GM23338 (cell line): Measurements from ENCODE around the gene CTU1.

Source experiments
- CREB1 ChIP-seq: fragments of 250-450 bp; sonication (Bioruptor Pico); IDR thresholded peaks from 2 replicates; pipeline ENCODE4 v1.5.0; 2020; ENCODE audit warnings: low read depth, mild to moderate bottlenecking, moderate library complexity
- EZH2 ChIP-seq: fragments of 200-600 bp; sonication (generic); IDR thresholded peaks from one replicate; pipeline ENCODE4 v1.8.0; 2017; ENCODE audit warnings: antibody characterized with exemption, mild to moderate bottlenecking, low read depth; ENCODE audit not compliant: unreplicated experiment
- POLR2AphosphoS5 ChIP-seq: IDR thresholded peaks from 2 replicates; pipeline ENCODE4 v1.6.1; 2016; ENCODE audit warnings: antibody characterized with exemption, low read depth
- STAT1 ChIP-seq: IDR thresholded peaks from one replicate; pipeline ENCODE4 v1.6.1; 2016; ENCODE audit warnings: antibody characterized with exemption; ENCODE audit not compliant: unreplicated experiment
- TF ChIP-seq, protein P1 (sequence below), 2 experiments: fragments of 200-600 bp in 1 of 2; sonication (generic) in 1 of 2; conservative IDR thresholded peaks; 2 replicates each; pipeline versions ENCODE4 v1.5.1 to v1.6.1; 2016 to 2017; ENCODE audit warnings: antibody characterized with exemption in 2 of 2, low read depth in 2 of 2, mild to moderate bottlenecking in 2 of 2, moderate library complexity in 1 of 2
- TF ChIP-seq, protein P2 (sequence below): IDR thresholded peaks from one replicate; pipeline ENCODE4 v1.6.1; 2018; ENCODE audit warnings: antibody characterized with exemption; ENCODE audit not compliant: unreplicated experiment

DNA sequence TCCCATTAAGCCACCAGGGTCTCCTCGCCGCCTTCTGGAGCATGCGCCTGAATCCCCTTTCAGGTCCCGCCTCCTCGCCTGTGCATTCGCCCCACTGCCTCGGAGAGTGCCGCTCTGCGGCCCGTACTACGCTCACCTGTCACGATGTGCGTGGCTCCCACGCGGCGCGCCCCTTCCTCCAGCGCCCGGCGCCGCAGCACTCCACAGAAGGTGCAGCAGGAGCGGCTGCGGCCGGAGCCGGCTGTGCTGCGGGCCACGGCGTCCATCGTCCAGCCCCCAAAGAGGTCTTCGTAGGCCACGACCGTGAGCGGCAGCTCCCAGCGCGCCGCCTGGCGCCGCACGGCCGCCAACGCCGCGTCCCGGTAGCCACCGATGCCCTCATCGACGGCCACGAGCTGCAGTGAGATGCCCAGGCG, 4.3 kb downstream of the CTU1 start:
- TF ChIP-seq, protein P1, sequence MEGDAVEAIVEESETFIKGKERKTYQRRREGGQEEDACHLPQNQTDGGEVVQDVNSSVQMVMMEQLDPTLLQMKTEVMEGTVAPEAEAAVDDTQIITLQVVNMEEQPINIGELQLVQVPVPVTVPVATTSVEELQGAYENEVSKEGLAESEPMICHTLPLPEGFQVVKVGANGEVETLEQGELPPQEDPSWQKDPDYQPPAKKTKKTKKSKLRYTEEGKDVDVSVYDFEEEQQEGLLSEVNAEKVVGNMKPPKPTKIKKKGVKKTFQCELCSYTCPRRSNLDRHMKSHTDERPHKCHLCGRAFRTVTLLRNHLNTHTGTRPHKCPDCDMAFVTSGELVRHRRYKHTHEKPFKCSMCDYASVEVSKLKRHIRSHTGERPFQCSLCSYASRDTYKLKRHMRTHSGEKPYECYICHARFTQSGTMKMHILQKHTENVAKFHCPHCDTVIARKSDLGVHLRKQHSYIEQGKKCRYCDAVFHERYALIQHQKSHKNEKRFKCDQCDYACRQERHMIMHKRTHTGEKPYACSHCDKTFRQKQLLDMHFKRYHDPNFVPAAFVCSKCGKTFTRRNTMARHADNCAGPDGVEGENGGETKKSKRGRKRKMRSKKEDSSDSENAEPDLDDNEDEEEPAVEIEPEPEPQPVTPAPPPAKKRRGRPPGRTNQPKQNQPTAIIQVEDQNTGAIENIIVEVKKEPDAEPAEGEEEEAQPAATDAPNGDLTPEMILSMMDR (conservative IDR thresholded peaks at IDR 0.05; ENCODE audit: low read depth in 2 of 2) = no peak
- TF ChIP-seq CREB1 (CRISPR knock-in tag) = no peak
- TF ChIP-seq STAT1 = no peak
- no peak for TF ChIP-seq POLR2AphosphoS5
- TF ChIP-seq, protein P2, sequence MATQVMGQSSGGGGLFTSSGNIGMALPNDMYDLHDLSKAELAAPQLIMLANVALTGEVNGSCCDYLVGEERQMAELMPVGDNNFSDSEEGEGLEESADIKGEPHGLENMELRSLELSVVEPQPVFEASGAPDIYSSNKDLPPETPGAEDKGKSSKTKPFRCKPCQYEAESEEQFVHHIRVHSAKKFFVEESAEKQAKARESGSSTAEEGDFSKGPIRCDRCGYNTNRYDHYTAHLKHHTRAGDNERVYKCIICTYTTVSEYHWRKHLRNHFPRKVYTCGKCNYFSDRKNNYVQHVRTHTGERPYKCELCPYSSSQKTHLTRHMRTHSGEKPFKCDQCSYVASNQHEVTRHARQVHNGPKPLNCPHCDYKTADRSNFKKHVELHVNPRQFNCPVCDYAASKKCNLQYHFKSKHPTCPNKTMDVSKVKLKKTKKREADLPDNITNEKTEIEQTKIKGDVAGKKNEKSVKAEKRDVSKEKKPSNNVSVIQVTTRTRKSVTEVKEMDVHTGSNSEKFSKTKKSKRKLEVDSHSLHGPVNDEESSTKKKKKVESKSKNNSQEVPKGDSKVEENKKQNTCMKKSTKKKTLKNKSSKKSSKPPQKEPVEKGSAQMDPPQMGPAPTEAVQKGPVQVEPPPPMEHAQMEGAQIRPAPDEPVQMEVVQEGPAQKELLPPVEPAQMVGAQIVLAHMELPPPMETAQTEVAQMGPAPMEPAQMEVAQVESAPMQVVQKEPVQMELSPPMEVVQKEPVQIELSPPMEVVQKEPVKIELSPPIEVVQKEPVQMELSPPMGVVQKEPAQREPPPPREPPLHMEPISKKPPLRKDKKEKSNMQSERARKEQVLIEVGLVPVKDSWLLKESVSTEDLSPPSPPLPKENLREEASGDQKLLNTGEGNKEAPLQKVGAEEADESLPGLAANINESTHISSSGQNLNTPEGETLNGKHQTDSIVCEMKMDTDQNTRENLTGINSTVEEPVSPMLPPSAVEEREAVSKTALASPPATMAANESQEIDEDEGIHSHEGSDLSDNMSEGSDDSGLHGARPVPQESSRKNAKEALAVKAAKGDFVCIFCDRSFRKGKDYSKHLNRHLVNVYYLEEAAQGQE = no peak
- TF ChIP-seq EZH2 = no peak
